ENCODE results near the gene FAU.
A peak's percentile ranks its signal among the peaks of the same experiment; 100 is the strongest.
"Not testable (repeated sequence)": the region's sequence is repeated elsewhere in the genome, so short reads cannot be mapped to it uniquely, and the experiment has no call there.

The FAU gene

DNA sequence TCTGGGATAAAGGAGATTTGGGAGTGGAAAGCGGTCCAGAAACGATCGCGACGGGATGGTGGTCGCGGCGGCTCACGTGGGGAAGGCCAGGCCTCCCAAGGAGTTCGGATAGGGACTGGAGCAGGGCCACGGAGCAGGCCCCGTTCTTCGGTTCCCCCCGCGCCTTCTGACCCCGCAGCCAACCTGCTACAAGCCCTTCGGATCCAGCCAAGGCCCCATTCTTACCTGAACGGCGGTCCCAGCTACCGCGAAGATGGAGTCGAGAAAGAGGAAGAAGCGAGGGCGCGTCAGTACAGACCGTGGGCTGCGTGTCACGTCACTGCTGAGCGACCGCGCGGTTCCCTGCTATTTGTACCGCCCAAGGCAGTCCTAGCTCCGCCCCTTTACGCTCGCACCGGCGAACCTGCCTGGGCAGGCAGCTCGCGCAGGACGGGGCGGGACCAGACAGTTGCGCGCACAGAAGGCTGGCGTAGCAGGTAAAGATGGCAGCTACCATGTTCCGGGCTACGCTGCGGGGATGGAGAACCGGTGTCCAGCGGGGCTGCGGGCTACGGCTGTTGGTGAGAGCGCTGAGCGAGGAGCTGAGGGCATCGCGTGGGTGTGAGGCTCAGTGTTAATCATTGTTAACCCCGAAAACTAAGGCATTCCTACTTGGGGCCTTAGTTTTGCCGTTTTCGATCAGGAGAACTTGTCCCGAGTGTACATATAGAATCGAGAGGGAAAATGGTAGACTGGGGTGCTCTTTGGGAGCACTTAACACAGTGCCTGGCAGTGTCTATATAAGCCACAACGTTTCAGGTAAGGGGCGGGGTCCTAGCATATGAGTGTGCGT, at the start of gene FAU, which contains the start of gene MRPL49:
TSS of gene FAU (minus strand) at position 270 of the 832 bp plus-strand sequence. CDS start 321 bp downstream, outside the sequence.
TSS of gene MRPL49 (plus strand) at position 457 of the 832 bp plus-strand sequence. CDS start at position 483, 26 bp downstream.
- DNase-seq, result peak; percentile 99

DNA sequence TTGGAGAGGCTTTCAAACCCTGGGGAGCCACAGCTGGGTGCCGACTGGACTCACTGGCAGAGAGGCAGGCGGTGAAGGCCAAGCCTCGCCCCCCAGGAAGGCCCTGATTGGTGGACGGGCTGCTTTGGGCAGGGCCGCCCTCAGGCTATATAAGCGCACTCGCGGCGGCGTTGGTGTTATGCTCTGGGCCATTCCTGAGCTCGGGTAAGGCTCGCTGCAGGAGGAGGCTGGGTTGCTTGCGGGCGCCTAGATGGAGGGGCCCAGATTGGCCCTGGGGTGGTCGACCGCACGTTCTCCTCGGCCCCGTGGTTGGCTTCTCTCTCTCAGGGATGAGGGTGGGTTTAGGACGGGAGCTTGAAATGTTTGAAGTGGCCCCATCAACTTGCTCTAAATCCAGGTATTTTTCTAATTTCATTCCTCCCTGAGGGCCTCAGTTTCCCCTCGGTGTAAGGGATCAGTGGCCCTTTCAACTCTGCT, 48.2 kb upstream of the FAU start, which contains the start of gene SPDYC:
TSS of gene SPDYC (plus strand) at position 176 of the 477 bp plus-strand sequence. CDS start 1,125 bp downstream, outside the sequence.
- DNase-seq, result no peak

DNA sequence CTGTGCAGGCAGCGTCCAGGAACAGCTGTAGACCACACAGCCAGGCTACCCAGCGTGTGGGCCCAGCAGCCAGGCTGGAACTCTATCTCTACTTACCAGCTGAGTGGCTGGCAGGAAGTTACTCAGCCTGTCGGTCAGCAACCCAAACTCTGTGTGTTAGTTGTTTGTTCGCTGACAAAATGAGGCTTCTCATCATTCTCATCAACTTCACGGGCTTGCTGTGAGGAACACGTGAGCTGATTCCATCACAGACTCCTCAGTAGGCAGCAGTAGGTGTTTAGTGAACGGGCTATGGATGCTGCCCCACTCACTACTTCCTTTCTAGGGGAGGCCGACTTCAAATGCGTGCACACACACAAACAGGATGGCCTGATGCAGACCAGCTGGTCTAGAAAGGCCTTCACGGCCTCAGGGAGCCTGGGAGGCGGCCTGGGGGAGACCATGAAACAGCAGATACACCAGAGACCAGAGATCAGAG, 47.3 kb upstream of the FAU start:
- DNase-seq, result no peak

DNA sequence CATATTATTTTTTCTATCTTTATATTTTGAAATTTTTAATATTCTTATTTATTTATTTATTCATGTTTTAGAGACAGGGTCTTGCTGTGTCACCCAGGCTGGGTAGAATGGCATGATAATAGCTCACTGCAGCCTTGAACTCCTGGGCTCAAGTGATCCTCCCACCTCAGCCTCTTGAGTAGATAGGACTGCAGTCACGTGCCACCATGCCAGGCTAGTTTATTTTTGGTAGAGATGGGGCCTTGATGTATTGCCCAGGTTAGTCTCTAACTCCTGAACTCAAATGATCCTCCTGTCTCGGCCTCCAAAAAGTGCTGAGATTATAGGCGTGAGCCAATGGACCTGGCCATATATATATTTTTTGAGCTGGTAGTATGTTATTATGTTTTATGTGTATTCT, 45.7 kb upstream of the FAU start:
- DNase-seq, result no peak

DNA sequence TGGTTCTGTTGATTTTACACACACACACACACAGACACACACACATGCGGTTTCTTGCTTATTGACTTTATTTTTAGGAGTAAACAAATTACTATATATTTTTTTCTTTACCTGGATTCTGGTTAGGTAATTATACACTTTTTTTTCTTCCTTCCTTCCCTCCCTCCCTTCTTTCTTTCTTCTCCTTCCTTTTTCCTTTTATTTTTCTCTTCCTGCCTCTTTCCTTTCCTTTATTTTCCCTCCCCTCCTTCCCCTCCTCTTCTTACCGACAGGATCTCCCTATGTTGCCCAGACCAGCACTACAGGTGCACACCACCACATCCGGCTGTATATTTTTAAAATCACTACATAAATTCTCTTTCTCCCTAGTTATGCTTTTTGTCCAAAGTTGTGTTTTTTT, 45.0 kb upstream of the FAU start:
- DNase-seq, result no peak

DNA sequence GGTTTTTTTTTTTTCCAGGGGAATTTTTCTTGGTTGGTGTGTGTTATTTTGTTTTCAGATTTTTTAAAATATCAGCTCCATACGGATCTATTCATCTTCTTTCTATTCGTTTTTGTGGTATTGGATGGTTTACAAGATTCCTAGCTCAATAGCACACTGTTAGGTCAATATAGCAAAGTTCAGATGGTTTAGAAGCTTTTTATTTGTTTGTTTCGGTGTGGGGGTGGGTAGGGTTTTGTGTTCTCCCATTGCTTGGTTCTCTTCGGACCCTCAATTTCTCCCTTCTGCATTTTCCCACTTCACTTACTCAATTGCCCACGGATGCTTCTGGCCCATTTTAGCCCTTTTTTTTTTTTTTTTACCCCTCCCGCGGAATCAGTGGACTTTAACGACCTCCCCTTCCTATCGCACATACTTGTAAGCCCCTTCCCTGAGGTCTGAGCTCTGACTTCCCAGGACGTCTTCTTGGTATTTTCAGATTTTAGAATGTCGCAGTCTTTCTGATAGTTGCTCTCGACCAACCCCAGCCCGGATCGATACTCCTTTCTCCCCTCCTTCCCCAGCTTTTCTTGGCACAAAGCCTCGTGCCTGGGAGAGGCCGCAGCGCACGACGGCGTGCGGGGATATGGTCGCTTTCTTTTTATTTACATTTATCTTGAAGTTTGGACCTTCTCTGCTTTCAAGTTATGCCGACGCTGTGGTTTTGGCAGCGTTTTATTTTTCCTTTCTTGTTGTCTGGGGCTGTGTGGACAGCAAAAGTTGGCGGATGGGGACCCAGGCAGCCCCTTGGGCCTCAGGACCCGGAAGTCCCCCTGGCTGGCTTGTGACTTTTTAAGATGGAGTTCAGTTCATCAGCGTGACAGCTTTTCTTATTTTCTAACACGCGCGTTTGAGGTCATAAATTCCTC, 43.7 kb upstream of the FAU start:
- DNase-seq, result no peak

DNA sequence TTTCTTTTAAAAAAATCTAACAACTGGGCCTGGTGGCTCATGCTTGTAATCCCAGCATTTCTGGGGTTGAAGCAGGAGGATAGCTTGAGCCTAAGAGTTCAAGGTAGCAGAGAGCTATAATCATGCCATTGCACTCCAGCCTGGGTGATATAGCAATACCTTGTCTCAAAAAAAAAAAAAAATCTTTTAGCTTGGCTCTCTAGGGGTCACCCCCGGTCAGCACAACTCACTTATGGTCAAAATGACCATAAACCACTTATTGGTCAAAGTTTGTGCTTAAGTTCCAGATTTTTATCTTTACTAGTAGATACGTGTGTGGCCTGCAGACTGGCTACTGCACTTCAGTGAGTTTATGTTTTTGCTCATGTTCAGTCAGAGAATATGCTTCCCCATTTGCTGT, 41.8 kb upstream of the FAU start:
- DNase-seq, result no peak

DNA sequence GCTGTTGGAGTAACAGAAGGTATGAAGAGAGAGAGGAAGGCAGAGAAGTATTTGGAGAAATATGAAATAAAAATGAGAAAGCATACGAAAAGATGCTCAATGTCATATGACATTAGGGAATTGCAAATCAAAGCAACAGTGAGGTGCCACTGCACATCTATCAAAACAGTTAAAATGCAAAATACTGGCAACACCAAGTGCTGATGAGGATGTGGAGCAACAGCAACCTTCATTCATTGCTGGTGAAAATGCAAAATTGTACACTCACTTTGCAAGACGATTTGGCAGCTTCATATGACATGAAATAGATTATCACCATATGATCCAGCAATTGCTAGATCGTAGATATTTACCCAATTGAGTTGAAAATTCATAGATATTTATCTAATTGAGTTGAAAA, 38.7 kb upstream of the FAU start:
- DNase-seq, result no peak

DNA sequence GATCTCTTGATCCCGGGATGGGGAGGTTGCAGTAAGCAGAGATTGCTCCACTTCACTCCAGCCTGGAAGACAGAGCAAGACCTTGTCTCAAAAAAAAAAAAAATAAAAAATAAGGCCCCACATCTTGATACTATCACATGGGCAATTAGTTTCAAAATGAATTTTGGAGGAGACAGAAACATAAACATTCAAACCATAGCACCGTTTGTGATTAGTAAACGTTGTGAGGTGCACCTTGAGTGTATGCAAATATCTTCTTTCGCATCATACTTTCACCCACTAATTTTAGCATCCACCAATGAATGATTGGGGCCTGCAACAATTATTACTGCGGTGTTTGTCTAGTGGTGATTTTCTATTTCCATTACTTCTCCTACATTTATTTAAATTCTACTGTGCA, 37.1 kb upstream of the FAU start:
- no peak for DNase-seq

DNA sequence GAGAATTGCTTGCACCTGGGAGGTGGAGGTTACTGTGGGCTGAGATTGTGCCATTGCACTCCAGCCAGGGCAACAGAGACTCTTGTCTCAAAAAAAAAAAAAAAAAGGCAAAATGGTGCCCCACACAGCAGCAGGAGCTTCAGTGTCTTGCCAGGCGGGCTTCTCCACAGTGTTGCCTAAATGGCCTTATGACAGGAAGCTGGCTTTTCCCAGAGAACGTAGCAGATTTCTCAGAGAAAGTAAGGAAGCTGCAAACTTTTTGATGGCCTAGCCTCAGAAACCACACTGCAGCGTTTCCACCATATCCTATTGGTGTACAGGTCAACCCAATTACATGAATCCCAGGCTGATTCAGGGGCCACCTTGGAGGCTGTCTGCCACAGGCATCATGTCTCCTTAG, 35.4 kb upstream of the FAU start:
- DNase-seq, result no peak

DNA sequence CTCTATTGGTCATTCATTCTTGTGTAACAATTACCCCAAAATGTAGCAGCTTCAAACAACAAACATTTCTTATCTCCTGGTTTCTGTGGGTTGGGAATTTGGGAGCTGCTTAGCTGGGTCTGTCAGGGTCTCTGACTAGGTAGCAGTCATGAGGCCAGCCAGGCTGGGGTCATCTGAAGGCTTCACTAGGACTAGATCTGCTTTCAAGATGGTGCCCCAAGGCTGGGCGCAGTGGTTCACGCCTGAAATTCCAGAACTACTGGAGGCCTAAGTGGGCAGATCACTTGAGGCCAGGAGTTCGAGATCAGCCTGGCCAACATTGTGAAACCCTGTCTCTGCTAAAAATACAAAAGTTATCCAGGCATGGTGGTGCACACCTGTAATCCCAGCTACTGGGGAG, 35.0 kb upstream of the FAU start:
- no peak for DNase-seq

DNA sequence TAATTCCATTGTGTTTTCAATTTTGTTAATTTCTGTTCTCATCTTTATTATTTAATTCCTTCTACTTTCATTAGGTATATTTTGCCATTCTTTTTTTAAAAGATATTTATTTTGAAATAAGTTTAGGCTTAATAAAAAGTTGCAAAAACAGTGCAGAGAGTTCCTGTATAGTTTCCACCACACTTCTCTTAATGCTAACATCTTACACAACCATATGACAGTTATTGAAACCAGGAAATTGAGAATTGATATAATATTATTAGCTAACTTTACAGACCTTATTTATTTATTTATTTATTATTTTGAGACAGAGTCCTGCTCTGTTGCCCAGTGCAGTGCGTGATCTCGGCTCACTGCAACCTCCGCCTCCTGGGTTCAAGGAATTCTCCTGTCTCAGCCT, 34.3 kb upstream of the FAU start:
- DNase-seq, result no peak

DNA sequence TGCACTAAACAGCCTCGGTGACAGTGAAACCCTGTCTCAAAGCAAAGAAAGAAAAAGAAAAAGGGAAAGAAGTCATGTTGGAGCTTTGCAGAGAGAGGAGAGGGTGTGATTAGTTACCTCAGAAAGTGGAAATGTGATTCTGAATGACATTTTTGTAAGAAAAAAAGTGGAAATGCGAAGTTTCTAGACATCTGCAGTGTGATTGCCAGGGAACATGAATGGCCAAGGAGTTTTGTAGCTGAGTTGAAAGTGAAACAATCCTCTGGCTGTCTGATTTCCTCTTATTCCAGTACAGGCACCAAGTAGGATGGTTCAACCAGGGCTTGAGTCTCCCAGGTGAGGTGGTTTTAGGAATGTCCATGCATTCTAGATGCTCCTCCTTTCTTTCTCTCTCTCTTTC, 30.2 kb upstream of the FAU start:
- DNase-seq, result no peak

DNA sequence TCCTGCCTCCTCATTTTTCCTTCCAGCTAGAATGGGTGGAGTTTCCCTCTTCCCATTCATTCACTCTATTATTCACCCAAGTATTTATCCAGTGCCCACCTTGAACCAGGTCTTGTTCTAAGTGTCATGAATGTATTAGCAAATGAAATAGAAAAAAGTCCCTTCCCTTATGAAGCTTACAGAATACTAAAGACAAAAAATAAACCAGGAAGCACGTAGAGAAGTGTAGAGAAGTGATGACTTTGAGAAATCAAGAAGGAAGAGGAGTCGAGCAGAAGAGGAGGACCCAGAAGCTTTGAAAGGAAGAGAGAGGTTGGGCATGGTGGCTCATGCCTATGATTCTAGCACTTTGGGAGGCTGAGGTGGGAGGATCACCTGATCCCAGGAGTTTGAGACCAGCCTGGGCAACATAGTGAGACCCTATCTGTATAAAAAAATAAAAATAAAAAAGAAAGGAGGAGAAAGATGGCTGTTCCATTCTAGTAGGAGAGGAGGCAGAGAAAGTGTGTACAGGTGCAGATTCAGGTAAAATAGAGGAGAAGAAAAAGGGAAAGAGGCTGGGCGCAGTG, 29.5 kb upstream of the FAU start:
- no peak for DNase-seq

DNA sequence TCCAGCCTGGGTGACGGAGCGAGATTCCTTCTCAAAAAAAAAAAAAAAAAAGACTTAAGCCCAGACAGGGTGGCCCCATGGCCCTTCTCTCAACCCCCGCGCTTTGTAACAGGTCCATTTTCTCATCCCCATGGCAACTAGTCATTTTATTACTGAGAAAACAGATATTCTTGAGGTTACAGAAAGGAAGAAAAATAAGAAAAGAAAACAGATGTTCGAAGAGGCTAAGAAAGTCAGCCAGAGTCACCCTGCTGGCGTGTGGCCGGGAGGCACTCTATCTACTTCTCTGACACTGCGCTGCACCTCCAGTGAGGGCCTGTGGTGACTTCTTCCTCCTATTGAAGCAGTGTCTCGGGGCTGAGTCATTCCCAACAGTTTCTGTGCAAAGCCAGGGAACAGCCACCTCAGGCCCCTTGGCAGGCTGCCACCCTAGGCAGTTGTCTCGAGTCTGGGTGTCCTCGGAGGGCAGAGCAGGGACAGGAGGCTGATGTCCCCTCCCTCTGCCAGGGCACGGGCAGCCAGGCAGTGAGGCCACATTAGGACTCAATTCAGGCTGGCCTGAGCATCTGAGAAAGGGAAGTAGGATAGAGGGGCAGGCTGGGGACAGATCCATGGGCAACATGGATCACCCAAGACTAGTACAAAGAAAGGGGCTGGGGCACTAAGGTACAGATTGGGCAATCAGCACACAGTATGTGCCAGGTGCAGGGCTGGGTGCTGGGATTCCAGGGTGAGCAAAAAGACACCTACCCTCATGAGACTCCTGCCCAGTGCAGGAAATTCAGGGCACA, 28.8 kb upstream of the FAU start:
- DNase-seq, result no peak

DNA sequence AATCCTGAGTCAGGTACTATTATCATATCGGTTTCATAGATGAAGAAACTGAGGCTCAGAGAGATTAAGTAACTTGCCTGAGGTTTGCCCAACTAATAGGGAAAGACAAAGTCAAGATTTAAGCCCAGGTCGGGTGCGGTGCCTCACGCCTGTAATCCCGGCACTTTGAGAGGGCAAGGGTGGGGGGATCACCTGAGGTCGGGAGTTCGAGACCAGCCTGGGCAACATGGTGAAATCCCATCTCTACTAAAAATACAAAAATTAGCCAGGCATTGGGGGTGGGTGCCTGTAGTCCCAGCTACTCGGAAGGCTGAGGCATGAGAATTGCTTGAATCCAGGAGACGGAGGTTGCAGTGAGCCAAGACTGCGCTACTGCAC, 28.2 kb upstream of the FAU start:
- not testable (repeated sequence) for DNase-seq

DNA sequence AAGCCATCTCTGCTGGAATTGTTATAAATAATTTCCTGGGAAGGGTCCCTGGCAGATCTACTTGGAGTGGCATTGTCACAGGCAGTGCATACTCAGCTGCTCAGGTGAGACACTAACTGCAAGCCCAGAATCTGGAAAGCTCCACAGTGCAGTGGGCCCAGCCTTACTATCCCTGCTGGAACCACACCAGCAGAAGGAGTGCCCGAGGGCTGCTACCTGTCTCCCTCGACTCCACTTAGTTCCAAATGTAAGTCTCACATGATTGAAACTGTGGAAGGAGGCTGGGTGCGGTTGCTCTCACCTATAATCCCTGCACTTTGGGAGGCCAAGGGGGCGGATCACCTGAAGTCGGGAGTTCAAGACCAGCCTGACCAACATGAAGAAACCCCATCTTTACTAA, 26.7 kb upstream of the FAU start:
- no peak for DNase-seq

DNA sequence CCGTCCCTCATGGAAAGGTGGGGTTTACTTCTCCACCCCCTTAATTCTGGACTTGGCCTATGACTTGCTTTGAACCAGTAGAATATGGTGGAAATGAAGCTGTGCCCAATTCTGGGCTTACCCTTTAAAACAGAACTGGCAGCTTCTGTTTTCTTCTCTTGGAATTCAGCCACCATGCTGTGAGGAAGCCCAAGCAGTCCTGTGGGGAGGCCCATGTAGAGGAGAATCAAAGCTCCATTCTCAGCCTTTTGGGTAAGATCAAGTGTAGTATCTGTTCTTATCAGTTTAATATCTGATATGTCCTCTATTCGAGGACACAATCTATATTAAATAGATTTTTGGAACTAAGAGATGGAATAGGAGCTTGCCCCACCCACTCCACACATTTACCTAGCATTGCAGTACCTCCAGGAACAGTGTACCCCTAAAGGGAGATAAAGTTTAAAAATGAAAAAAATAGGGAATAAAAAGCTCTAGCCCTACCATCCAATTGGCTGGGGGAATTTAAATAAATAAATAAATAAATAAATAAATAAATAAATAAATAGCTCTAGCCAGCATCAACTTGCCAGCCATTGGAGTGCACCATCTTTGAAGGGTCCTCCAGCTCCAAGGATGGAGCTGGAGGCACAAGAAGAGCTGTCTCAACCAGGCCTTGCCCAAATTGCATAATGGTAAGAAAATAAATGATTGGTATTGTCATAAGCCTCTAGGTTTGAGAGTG, 25.6 kb upstream of the FAU start:
- no peak for DNase-seq

DNA sequence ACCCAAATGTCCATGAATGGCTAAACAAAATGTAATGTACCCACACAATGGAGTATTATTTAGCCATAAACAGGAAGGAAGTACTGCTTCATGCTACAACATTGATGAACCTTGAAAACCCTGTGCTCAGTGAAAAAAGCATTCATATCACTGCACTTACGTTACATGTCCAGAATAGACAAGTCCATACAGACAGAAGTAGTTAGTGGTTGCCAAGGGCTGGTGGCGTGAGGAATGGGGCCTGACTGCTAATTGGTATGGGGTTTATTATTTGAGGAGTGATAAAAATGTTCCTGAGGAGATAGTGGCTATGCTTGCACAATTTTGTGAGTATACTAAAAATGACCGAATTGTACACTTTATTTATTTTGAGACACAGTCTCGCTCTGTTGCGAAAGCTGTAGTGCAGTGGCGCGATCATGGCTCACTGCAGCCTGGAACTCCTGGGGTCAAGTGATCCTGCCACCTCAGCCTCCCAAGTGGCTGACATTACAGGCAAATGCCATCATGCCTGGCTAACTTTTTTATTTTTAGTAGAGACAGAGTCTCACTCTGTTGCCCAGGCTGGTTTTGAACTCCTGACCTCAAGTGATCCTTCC, 20.1 kb upstream of the FAU start:
- DNase-seq, result no peak

DNA sequence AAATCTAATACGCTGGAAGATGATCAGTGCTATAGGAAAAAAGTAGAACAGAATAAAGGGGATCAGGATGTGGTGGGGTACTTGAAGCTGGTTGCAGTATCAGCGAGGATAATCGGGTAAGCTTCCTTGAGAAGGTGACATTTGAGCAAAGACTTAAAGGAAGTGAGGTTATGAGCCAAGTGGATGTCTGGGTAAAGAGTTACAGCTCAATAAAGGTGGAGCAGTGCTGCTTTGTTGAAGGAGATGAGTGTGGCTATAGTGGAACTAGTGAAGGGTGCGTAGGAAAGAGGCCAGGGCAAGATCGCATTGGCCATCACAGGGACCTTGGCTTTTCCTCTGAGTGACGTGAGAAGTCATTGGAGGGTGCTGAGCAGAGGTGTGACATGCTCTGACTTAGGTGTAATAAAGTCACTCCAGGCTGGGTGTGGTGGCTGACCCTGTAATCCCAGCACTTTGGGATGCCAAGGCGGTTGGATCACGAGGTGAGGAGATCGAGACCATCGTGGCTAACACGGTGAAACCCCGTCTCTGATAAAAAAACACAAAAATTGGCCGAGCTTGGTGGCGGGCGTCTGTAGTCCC, 14.7 kb upstream of the FAU start:
- no peak for DNase-seq

DNA sequence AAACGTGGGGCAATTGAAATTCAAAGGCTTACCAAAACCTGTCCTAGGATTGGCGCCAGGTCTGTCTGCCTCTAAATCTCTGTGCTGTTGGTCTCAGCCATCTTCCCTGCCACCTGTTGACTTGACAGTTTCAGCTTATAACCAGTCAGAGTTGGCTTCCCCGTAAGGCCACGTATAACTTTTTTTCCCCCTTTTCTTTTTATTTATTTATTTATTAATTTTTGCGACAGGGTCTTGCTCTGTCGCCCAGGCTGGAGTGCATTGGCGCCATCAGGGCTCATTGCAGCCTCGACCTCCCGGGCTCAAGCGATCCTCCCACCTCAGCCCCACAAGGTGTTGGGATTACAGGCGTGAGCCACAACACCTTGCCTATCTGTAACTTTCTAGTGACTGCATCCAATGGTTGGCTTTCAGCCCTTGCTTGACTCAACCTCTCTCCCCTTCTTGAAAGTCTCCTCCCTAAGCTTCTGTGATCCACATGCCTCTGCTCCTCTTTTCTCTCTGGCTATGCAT, 13.8 kb upstream of the FAU start:
- DNase-seq, result no peak

All from stimulated activated CD4-positive, alpha-beta T cell treated with anti-CD3 and anti-CD28 coated beads, Interleukin-4, amount 100 ng/mL, for 24 hours (primary cell).